A673 (cell line): Measurements from ENCODE around the gene RNF223.

ENCODE experiments used
- EZH2 ChIP-seq: fragments of 200-600 bp; sonication (generic); IDR thresholded peaks from 2 replicates; pipeline ENCODE4 v1.6.1; 2017; ENCODE audit warnings: borderline replicate concordance, low read depth, mild to moderate bottlenecking, mixed read lengths, antibody characterized with exemption, low read length; ENCODE audit not compliant: poor library complexity, severe bottlenecking
- TF ChIP-seq, protein P1 (sequence below): fragments of 300-800, 200-600 bp; sonication (generic); conservative IDR thresholded peaks from 2 replicates; pipeline ENCODE4 v1.5.1; 2017; ENCODE audit warnings: low read depth, mild to moderate bottlenecking, antibody characterized with exemption, low read length, moderate library complexity, mixed read lengths

DNA sequence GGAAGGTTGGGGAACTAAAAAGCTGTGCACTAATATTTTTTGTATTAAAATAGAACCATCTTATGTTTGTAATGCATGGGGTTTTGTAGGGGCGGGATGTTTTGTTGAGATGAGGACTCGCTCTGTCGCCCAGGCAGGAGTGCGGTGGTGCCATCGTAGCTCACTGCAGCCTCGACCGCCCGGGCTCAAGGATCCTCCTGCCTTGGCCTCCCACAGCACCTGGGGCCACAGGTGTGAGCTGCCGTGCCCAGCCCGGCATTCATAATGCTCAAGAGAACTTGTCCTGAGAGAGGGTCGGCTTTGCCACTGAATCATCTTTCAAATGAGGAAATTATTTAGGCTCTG lies 44.7 kb upstream of the RNF223 start:
- TF ChIP-seq, protein P1, sequence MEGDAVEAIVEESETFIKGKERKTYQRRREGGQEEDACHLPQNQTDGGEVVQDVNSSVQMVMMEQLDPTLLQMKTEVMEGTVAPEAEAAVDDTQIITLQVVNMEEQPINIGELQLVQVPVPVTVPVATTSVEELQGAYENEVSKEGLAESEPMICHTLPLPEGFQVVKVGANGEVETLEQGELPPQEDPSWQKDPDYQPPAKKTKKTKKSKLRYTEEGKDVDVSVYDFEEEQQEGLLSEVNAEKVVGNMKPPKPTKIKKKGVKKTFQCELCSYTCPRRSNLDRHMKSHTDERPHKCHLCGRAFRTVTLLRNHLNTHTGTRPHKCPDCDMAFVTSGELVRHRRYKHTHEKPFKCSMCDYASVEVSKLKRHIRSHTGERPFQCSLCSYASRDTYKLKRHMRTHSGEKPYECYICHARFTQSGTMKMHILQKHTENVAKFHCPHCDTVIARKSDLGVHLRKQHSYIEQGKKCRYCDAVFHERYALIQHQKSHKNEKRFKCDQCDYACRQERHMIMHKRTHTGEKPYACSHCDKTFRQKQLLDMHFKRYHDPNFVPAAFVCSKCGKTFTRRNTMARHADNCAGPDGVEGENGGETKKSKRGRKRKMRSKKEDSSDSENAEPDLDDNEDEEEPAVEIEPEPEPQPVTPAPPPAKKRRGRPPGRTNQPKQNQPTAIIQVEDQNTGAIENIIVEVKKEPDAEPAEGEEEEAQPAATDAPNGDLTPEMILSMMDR = no peak
- TF ChIP-seq EZH2 = no peak
